K562 (cell line): ENCODE measurements around the gene ACTR5. TPM values are rescaled to one million over a fixed set of nuclear protein-coding genes. Genes with fewer than 3 reads are reported as not detected.

ENCODE experiments used
- CHCHD3 ChIP-seq: fragments of 250-450 bp; sonication (Bioruptor Pico); IDR thresholded peaks from 2 replicates; pipeline ENCODE4 v2.1.2; 2022; ENCODE audit warnings: mild to moderate bottlenecking
- FOXP4 ChIP-seq: sonication (generic); formaldehyde crosslinking; IDR thresholded peaks from 2 replicates; pipeline ENCODE4 v1.8.0; 2022; ENCODE audit warnings: mild to moderate bottlenecking, missing genetic modification reagents, borderline replicate concordance
- HMG20A ChIP-seq: fragments of 450-650 bp; formaldehyde crosslinking; conservative IDR thresholded peaks from 2 replicates; pipeline ENCODE4 v1.4.0; 2020; ENCODE audit warnings: mild to moderate bottlenecking, mixed read lengths
- KAT8 ChIP-seq: fragments of 450-650 bp; IDR thresholded peaks from 2 replicates; pipeline ENCODE4 v1.6.1; 2016; ENCODE audit warnings: low read depth, mild to moderate bottlenecking
- KDM5B ChIP-seq: fragments of 200-600 bp; sonication (generic); IDR thresholded peaks from 2 replicates; pipeline ENCODE4 v1.6.1; 2012; ENCODE audit warnings: low read depth, mild to moderate bottlenecking, moderate library complexity, low read length, control low read depth, inconsistent platforms; ENCODE audit not compliant: insufficient replicate concordance
- MECOM ChIP-seq: fragments of 250-450 bp; sonication (Bioruptor Pico); IDR thresholded peaks from 2 replicates; pipeline ENCODE4 v1.8.0; 2022; ENCODE audit warnings: inconsistent platforms
- MTA1 ChIP-seq: fragments of 450-650 bp; IDR thresholded peaks from 2 replicates; pipeline ENCODE4 v1.6.1; 2017; ENCODE audit warnings: borderline replicate concordance
- PURB ChIP-seq: sonication (generic); formaldehyde crosslinking; IDR thresholded peaks from 2 replicates; pipeline ENCODE4 v1.9.0; 2021; ENCODE audit warnings: low read depth, mild to moderate bottlenecking, missing genetic modification reagents
- RBBP5 ChIP-seq: fragments of 200-600 bp; sonication (generic); IDR thresholded peaks from 2 replicates; pipeline ENCODE4 v1.6.1; 2012; ENCODE audit warnings: borderline replicate concordance, mild to moderate bottlenecking, low read length, control low read depth, inconsistent platforms; ENCODE audit not compliant: insufficient read depth, poor library complexity, severe bottlenecking
- RBFOX2 ChIP-seq: fragments of 200-400 bp; formaldehyde crosslinking; IDR thresholded peaks from 2 replicates; pipeline ENCODE4 v1.6.1; 2017; ENCODE audit warnings: low read depth, mild to moderate bottlenecking, low read length, moderate library complexity
- SUPT5H ChIP-seq: fragments of 450-650 bp; IDR thresholded peaks from 2 replicates; pipeline ENCODE4 v1.6.1; 2016
- TCFL5 ChIP-seq: fragments of 250-450 bp; sonication (Bioruptor Pico); conservative IDR thresholded peaks from 2 replicates; pipeline ENCODE4 v1.6.1; 2021; ENCODE audit warnings: mild to moderate bottlenecking, moderate library complexity, matching md5 sums
- ZNF165 ChIP-seq: fragments of 250-450 bp; sonication (Bioruptor Pico); IDR thresholded peaks from 2 replicates; pipeline ENCODE4 v1.4.0; 2020; ENCODE audit warnings: borderline replicate concordance
- ZNF407 ChIP-seq: fragments of 450-650 bp; IDR thresholded peaks from 2 replicates; pipeline ENCODE4 v1.6.1; 2016; ENCODE audit warnings: low read depth
- ZNF655 ChIP-seq: fragments of 250-450 bp; sonication (Bioruptor Pico); IDR thresholded peaks from 2 replicates; pipeline ENCODE4 v1.5.0; 2021
- polyA plus RNA-seq, 8 experiments: library from polyadenylated mRNA; depleted of rRNA in 4 of 8; stranded (reverse) in 5 of 8; unstranded in 3 of 8; fragments of >200 nt; fragmentation: Nextera tagmentation in 2 of 8; fragmentation: Illumina TruSeq in 1 of 8; extraction: Ambion mirVana in 2 of 8; extraction: Trizol in 1 of 8; gene quantifications; 2 replicates each; pipeline versions ENCODE4 v1.2.1 to v1.2.3, GENCODE V29; 2011 to 2014; ENCODE audit warnings: inconsistent platforms in 1 of 8, missing spikeins in 1 of 8
- total RNA-seq, 7 experiments: library from RNA; depleted of rRNA in 6 of 7; stranded (reverse); fragments of >200 nt in 6 of 7; fragmentation: Illumina TruSeq in 2 of 7; extraction: Trizol in 2 of 7; gene quantifications; 2 replicates each; pipeline versions ENCODE4 v1.2.1 to v1.2.3, GENCODE V29; 2011 to 2021; ENCODE audit warnings: low replicate concordance in 1 of 7

Gene ACTR5
- total and polyA plus RNA-seq, 9 of the 15 experiments (the other 6 are each of a cell fraction or from before 2014, with no cell fraction given): 0.93 to 18.8 (median 12.9) TPM

- TF ChIP-seq CHCHD3 (CRISPR knock-in tag) (no peak), ZNF165 (CRISPR knock-in tag) (no peak), ZNF655 (CRISPR knock-in tag) (no peak), RBBP5 (no peak), TCFL5 (CRISPR knock-in tag) (no peak), FOXP4 (CRISPR knock-in tag) (no peak), PURB (CRISPR knock-in tag) (no peak), ZNF407 (no peak), MECOM (CRISPR knock-in tag) (no peak), MTA1 (no peak), KDM5B (peak; percentile 51), KAT8 (no peak), HMG20A (CRISPR knock-in tag) (no peak), RBFOX2 (peak; percentile 86), SUPT5H (peak; percentile 61; the same call in 1 of the 2 replicates)
- TF ChIP-seq, all 486 proteins: peak for 22
These were observed 57.3 kb downstream of the ACTR5 start, which contains the start of gene PPP1R16B (continued) for GRCh38 chr20:38805502-38805957.
